ENCODE data around the gene GSAP. TPM values are rescaled to one million over a fixed set of nuclear protein-coding genes. Genes with fewer than 3 reads are reported as not detected.

Gene GSAP
- total RNA-seq, 1 experiment from 2014 or later = 23.3 TPM

- CTCF ChIA-PET = no interaction called here
- BruUV-seq (replicated peaks) = no TSS peak
- H3K4me1 Mint-ChIP-seq (ENCODE audit: low read depth, unreplicated experiment) = peaks cover 17% of the 10 kb centered on the region
- no peak overlapping the region for H3K27ac Mint-ChIP-seq (ENCODE audit: unreplicated experiment)
- intact Hi-C loops (cut with micrococcal nuclease; ENCODE audit: unreplicated experiment) = no loop called here
- TF ChIP-seq CTCF (IDR thresholded peaks at IDR 0.05; ENCODE audit: unreplicated experiment) = no peak
- H3K36me3 Mint-ChIP-seq (ENCODE audit: insufficient read depth, unreplicated experiment) = no peaks in the 10 kb centered on the region
- H3K27me3 Mint-ChIP-seq (ENCODE audit: unreplicated experiment) = no peaks in the 10 kb centered on the region
- no peak overlapping the region for H3K4me3 Mint-ChIP-seq (ENCODE audit: low read depth, unreplicated experiment)
- no peaks in the 10 kb centered on the region for H3K9me3 Mint-ChIP-seq (ENCODE audit: low read depth, unreplicated experiment)
- no peak for DNase-seq
Observed at GRCh38 chr7:77393261-77393660, 22.9 kb downstream of the GSAP start.

DNA sequence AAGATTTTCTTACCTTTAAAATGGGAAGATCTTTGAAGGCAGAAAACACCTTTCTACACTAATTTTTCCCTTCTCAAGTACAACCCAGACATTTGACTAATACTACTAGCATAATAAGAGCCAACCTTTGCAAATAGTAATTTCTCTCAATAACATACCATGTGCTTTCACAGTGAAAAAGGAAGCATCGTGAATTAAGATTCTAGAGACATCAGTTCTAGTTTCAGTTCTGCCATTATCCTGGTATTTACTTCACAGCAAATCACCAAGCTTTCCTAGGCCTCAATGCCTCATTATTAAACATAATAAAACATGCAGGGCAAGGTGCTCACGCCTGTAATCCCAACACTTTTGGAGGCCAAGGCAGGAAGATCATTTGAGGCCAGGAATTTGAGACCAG, 24.9 kb downstream of the GSAP start:
- H3K4me1 Mint-ChIP-seq (ENCODE audit: low read depth, unreplicated experiment) = peaks cover 17% of the 10 kb centered on the region
- no peak for TF ChIP-seq CTCF (IDR thresholded peaks at IDR 0.05; ENCODE audit: unreplicated experiment)
- H3K9me3 Mint-ChIP-seq (ENCODE audit: low read depth, unreplicated experiment) = no peaks in the 10 kb centered on the region
- no peak overlapping the region for H3K27ac Mint-ChIP-seq (ENCODE audit: unreplicated experiment)
- no peak for DNase-seq
- H3K36me3 Mint-ChIP-seq (ENCODE audit: insufficient read depth, unreplicated experiment) = no peaks in the 10 kb centered on the region
- no peaks in the 10 kb centered on the region for H3K27me3 Mint-ChIP-seq (ENCODE audit: unreplicated experiment)
- intact Hi-C loops (cut with micrococcal nuclease; ENCODE audit: unreplicated experiment) = no loop called here
- H3K4me3 Mint-ChIP-seq (ENCODE audit: low read depth, unreplicated experiment) = no peak overlapping the region
- CTCF ChIA-PET = interaction anchor here (0.6 to 0.8 kb wide), 2 partner anchors 9 to 19 kb away, joined by 4 to 6 read pairs; no protein-coding TSS in a partner anchor
- no TSS peak for BruUV-seq (replicated peaks)

- no TSS peak for BruUV-seq (replicated peaks)
- H3K27me3 Mint-ChIP-seq (ENCODE audit: unreplicated experiment) = no peaks in the 10 kb centered on the region
- no peak for TF ChIP-seq CTCF (IDR thresholded peaks at IDR 0.05; ENCODE audit: unreplicated experiment)
- no peak overlapping the region for H3K27ac Mint-ChIP-seq (ENCODE audit: unreplicated experiment)
- intact Hi-C loops (cut with micrococcal nuclease; ENCODE audit: unreplicated experiment) = no loop called here
- no peak for DNase-seq
- peaks cover 7% of the 10 kb centered on the region for H3K36me3 Mint-ChIP-seq (ENCODE audit: insufficient read depth, unreplicated experiment)
- CTCF ChIA-PET = no interaction called here
- no peak overlapping the region for H3K4me3 Mint-ChIP-seq (ENCODE audit: low read depth, unreplicated experiment)
- no peaks in the 10 kb centered on the region for H3K9me3 Mint-ChIP-seq (ENCODE audit: low read depth, unreplicated experiment)
- H3K4me1 Mint-ChIP-seq (ENCODE audit: low read depth, unreplicated experiment) = peaks cover 3% of the 10 kb centered on the region
Observed at GRCh38 chr7:77388055-77388641, 28.0 kb downstream of the GSAP start.

GRCh38 chr7:77386165-77386822, 29.9 kb downstream of the GSAP start:
- Mint-ChIP-seq H3K27ac (ENCODE audit: unreplicated experiment) (no peak overlapping the region), H3K4me1 (ENCODE audit: low read depth, unreplicated experiment) (no peaks in the 10 kb centered on the region)

More at GRCh38 chr7:77386165-77386822, 29.9 kb downstream of the GSAP start:
- Mint-ChIP-seq H3K27me3 (ENCODE audit: unreplicated experiment) (no peaks in the 10 kb centered on the region), H3K9me3 (ENCODE audit: low read depth, unreplicated experiment) (no peaks in the 10 kb centered on the region), H3K4me3 (ENCODE audit: low read depth, unreplicated experiment) (no peak overlapping the region), H3K36me3 (ENCODE audit: insufficient read depth, unreplicated experiment) (peaks cover 7% of the 10 kb centered on the region)
- no peak for TF ChIP-seq CTCF (IDR thresholded peaks at IDR 0.05; ENCODE audit: unreplicated experiment)
- no peak for DNase-seq
- intact Hi-C loops (cut with micrococcal nuclease; ENCODE audit: unreplicated experiment) = no loop called here
- no TSS peak for BruUV-seq (replicated peaks)
- CTCF ChIA-PET = no interaction called here
